Measurements from ENCODE around the gene HAS3.

HAS3 gene

DNA sequence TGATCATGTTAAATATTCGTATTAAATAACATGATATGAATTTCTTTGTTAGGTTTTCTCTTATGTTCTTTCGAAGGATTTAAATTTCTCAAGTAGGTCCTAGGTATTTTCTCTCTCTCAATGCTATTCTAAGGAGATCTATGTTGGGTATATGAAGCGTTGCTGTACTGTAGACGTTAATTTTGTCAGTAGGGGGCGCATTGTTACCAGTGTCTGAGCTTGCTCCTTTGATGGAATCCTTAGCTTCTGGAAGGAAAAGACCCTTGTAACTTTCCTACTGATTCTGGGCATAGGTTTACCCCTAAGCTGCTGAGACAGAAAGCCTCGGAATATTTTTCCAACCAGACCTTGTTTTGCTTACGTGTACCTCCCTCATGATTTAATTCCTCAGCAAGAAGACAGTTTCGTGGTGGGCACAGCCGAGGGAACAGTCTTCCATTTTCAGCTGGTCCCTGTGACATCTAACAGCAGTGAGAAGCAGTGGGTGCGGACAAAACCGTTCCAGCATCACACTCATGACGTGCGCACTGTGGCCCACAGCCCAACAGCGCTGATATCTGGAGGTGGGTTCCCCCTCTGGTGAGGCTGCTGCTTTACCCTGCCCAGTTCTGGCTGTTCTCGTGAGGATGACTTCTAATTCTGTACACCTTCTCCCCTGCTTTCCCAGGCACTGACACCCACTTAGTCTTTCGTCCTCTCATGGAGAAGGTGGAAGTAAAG, 44.9 kb downstream of the HAS3 start:
- DNase-seq, result peak in 1 of 2 experiments; percentile 37

DNA sequence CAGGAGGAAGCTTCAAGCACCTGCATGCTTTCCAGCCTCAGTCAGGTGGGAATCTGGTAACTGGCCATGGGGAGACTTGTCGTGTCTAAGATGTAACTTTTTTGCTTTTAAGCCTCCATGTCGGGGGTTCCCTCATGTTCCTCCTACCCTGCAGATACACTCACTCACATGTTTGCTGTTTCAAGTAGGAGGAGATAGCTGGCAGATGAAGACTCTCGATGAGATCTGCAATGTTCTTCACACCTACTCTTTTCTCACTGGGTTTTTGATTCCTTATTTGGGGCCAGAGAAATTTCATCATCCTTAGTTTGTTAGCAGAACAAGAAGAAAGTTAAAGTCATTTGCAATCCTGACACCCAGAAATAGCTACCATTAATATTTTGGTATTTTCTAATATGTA, 51.7 kb downstream of the HAS3 start:
- DNase-seq, result no peak

DNA sequence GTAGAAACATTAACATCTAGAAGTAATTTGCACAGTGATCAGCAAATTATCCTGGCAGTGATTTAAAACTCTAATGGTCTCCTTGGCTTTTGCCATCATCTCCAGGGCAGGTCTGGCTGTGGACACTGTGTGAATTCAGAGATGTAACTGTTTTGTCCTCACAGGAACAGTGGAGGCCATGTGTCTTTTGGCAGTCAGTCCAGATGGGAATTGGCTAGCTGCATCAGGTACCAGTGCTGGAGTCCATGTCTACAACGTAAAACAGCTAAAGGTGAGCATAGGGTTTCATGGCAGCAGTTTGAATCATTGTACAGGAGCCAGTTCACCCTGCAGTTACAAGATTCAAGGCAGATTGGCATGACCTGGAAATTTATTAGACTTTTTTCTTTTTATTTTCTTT, 54.7 kb downstream of the HAS3 start:
- DNase-seq, result no peak

DNA sequence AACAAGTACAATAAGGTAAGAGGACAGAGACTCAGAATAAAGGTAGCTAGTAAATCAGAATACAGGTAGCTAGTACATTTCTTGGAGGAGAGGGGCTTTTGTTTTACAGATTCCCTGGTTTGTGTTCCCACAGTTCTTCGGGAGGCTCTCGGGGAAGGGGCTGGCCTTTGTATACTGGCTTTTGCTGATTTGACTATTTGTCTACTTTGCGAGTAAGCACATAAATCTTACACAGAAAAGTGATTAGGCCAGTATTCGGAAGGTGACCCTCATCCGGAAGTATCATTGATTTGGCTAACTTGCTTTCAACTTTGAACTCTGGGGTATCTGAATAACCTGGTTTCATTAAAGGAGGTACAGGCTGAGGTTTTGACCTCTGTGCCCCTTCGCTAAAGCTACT, 60.1 kb downstream of the HAS3 start:
- DNase-seq, result no peak

DNA sequence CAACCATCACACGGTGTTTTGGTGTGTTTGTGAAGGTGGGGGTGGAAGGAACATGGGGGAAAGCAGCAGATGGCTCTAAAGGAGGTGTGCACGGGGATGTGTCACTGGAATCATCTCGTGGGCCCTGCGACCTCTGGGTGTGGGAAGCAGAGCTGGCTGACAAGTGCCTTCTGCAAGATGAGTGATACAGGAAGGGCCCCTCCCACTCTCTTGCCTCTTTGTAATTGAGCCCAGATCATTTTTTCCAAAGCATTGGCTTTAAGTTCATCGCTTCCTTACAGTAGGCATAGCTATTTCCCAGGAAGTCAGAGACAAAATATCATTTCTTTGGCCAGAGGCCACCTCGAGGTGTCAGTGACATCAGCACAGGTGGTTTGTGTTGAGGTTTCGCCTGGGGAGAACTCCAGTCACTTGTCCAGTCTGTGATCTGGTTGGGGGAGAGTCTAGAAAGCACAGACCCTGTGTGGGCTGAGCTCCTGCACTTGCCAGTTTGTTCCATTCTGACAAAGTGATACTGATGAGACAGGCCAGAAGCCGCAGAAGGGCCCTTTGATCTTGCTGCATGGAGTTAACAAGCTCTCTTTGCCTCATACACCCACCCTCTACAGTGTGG, 60.9 kb downstream of the HAS3 start:
- peak; percentile 76 to 84 for DNase-seq

DNA sequence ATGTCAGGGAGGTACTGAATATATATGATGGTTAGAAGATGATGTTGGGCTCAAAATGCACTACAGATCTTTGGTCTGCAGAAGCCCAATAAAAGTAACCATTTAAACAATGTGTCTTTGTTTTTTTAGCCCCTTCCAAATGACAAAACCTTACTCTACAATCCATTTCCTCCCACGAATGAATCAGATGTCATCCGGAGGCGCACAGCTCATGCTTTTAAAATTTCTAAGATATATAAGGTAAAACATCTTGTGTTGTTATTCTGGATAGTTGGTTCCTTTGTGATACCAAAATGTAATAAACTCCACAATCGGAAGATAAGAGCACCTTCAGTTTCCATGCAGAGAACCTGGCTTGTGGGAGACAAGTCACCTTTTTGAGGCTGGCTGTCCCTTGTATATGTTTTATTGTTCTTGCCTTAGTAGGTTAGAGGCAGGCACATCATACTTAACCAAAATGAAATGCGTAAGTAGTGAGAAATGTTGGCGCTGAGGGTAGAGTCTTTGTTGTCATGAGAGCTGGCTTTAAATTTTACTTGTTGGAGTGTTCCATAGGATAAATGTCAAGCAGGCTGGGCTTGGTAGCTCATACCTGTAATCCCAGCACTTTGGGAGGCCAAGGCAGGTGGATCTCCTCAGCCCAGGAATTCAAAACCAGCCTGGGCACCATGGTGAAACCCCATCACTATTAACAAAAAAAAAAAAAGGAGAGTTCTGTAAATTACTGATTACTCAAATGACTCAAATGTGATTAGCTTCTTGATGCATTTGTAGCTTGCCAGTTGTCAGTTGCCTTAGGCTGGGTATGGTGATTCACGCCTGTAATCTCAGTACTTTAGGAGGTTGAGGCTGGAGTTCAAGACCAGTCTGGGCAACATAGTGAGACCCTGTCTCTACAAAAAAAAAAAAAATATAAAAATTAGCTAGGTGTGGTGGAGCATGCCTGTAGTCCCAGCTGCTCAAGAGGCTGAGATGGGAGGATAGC, 61.8 kb downstream of the HAS3 start:
- no peak for DNase-seq

Measured in activated CD4-positive, alpha-beta T cell treated with anti-CD3 and anti-CD28 coated beads, Interleukin-2, amount 50 U/mL, for 48 hours (primary cell).